ENCODE results near the gene ARHGAP28. TPM values are rescaled to one million over a fixed set of nuclear protein-coding genes. Genes with fewer than 3 reads are reported as not detected.

Gene ARHGAP28
- total RNA-seq, 1 donor from 2014 or later, result 7.6 TPM

GRCh38 chr18:6830916-6831315, 101.4 kb downstream of the ARHGAP28 start:
- H3K4me3 ChIP-seq, result no peak overlapping the region
- DNase-seq (ENCODE audit: extremely low spot score in 2 of 2), result no peak
- intact Hi-C loops (cut with DNase I), result no loop called here

GRCh38 chr18:6835345-6835744, 105.8 kb downstream of the ARHGAP28 start:
- Histone ChIP-seq H3K36me3 (no peaks in the 10 kb centered on the region), H3K4me3 (no peak overlapping the region), H3K27me3 (no peaks in the 10 kb centered on the region), H3K27ac (no peak overlapping the region), H3K9me3 (no peaks in the 10 kb centered on the region), H3K4me1 (no peaks in the 10 kb centered on the region)
- no peak for DNase-seq (ENCODE audit: extremely low spot score in 2 of 2)
- TF ChIP-seq POLR2AphosphoS5 (IDR thresholded peaks at IDR 0.05; ENCODE audit: insufficient read depth in 1 of 2, low read depth in 1 of 2) (no peak), CTCF (IDR thresholded peaks at IDR 0.05) (no peak), POLR2A (IDR thresholded peaks at IDR 0.05) (no peak)
- intact Hi-C loops (cut with DNase I), result no loop called here

More at GRCh38 chr18:6830916-6831315, 101.4 kb downstream of the ARHGAP28 start:
- TF ChIP-seq CTCF (IDR thresholded peaks at IDR 0.05) (no peak), POLR2AphosphoS5 (IDR thresholded peaks at IDR 0.05; ENCODE audit: insufficient read depth in 1 of 2, low read depth in 1 of 2) (no peak), POLR2A (IDR thresholded peaks at IDR 0.05) (no peak)
- Histone ChIP-seq H3K27me3 (no peaks in the 10 kb centered on the region), H3K27ac (no peak overlapping the region), H3K9me3 (no peaks in the 10 kb centered on the region), H3K36me3 (no peaks in the 10 kb centered on the region), H3K4me1 (no peaks in the 10 kb centered on the region)

GRCh38 chr18:6836331-6836730, 106.8 kb downstream of the ARHGAP28 start:
- H3K27ac ChIP-seq, result no peak overlapping the region
- no peak overlapping the region for H3K4me3 ChIP-seq
- intact Hi-C loops (cut with DNase I), result no loop called here
- no peaks in the 10 kb centered on the region for H3K4me1 ChIP-seq
- no peak for TF ChIP-seq POLR2A (IDR thresholded peaks at IDR 0.05)
- TF ChIP-seq CTCF (IDR thresholded peaks at IDR 0.05), result no peak
- TF ChIP-seq POLR2AphosphoS5 (IDR thresholded peaks at IDR 0.05; ENCODE audit: insufficient read depth in 1 of 2, low read depth in 1 of 2), result no peak
- no peak for DNase-seq (ENCODE audit: extremely low spot score in 2 of 2)
- no peaks in the 10 kb centered on the region for H3K9me3 ChIP-seq
- no peaks in the 10 kb centered on the region for H3K27me3 ChIP-seq
- H3K36me3 ChIP-seq, result no peaks in the 10 kb centered on the region

GRCh38 chr18:6837904-6838303, 108.4 kb downstream of the ARHGAP28 start:
- no peaks in the 10 kb centered on the region for H3K4me1 ChIP-seq
- H3K36me3 ChIP-seq, result no peaks in the 10 kb centered on the region
- H3K27ac ChIP-seq, result no peak overlapping the region
- no peaks in the 10 kb centered on the region for H3K27me3 ChIP-seq
- DNase-seq (ENCODE audit: extremely low spot score in 2 of 2), result no peak
- H3K4me3 ChIP-seq, result no peak overlapping the region
- intact Hi-C loops (cut with DNase I), result no loop called here
- no peak for TF ChIP-seq POLR2AphosphoS5 (IDR thresholded peaks at IDR 0.05; ENCODE audit: insufficient read depth in 1 of 2, low read depth in 1 of 2)
- TF ChIP-seq CTCF (IDR thresholded peaks at IDR 0.05), result no peak
- TF ChIP-seq POLR2A (IDR thresholded peaks at IDR 0.05), result no peak
- no peaks in the 10 kb centered on the region for H3K9me3 ChIP-seq

- DNase-seq (ENCODE audit: extremely low spot score in 2 of 2), result no peak
- intact Hi-C loops (cut with DNase I), result no loop called here
- no peaks in the 10 kb centered on the region for H3K27me3 ChIP-seq
- no peak overlapping the region for H3K4me3 ChIP-seq
- no peaks in the 10 kb centered on the region for H3K36me3 ChIP-seq
- H3K4me1 ChIP-seq, result no peaks in the 10 kb centered on the region
- TF ChIP-seq CTCF (IDR thresholded peaks at IDR 0.05) (no peak), POLR2A (IDR thresholded peaks at IDR 0.05) (no peak), POLR2AphosphoS5 (IDR thresholded peaks at IDR 0.05; ENCODE audit: insufficient read depth in 1 of 2, low read depth in 1 of 2) (no peak)
- H3K27ac ChIP-seq, result no peak overlapping the region
- H3K9me3 ChIP-seq, result no peaks in the 10 kb centered on the region
Observed at GRCh38 chr18:6842081-6842480, 112.6 kb downstream of the ARHGAP28 start.

Data from vagina (tissue), 2 donors.